ENCODE data around the gene ASAP2.

ASAP2 gene

DNA sequence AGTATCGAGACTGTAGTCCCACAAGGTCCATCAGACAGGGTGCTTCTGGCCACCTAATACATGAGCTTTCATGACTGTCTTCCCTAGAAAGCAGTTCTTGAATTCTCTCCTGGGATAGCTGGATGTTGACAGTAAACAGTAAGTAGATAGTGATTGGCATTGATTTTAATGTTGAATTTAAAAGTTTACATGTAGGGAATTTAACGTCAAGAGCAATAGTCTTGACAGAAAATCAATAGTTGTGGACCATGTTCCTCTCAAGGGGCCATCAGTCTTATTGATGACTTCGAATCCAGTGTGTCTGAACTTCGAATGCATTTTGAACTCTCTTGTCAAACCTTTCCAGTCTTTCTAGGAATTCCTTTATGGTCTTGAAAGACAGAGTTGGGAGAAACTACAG is 152.9 kb downstream of the ASAP2 start:
- DNase-seq, result no peak

DNA sequence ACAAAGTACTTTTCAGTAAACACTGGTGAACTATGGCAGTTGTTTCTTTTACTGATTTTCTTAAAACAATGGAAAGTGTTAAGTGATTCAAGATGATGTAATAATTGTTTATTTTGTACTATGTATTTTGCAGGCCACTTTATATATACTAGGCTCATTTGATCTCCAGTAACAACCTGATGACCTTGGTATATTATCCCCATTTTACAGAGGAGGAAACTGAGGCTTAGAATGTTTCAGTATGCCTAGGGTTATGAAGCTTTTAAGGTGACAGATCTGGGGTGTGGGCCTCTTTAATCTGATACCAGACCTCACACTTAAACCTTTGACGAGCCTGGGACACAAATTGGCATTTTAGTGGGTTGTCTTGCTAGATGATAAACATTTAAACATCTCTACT is 153.5 kb downstream of the ASAP2 start:
- no peak for DNase-seq

DNA sequence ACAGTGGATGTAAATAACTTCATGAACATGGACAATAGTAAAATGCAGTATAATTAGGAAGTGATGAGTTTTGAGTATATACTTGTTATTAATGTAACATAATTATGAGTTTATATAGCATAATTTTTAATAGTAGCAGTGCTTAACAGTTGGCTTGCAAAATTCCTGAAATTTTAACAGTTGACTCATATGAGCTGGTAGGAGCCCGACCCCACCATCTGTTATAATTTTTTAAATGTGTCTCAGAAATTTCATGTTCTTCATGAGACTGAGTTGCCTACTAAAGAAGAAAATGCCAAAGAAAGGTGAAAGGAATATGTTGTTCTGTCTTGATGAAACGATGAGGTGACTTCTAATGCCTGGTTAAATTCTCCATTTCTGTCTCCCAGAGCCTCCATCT is 154.1 kb downstream of the ASAP2 start:
- DNase-seq, result no peak

DNA sequence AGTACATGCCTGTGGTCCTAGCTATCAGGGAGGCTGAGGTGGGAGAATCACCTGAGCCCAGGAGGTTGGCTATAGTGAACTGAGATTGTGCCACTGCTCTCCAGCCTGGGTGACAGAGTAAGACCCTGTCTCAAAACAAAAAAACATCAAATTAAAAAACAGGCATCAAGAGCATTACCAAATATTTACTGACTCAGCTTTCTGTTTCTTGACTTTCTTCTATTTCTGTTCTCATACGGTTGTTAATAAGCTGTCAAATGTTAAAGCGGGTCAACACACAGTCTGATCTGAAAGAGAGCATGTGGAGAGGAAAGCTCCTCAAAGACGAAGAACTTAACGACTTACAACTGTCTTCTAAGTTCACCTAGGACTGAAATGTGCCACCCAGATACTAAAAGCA is 157.8 kb downstream of the ASAP2 start:
- no peak for DNase-seq

DNA sequence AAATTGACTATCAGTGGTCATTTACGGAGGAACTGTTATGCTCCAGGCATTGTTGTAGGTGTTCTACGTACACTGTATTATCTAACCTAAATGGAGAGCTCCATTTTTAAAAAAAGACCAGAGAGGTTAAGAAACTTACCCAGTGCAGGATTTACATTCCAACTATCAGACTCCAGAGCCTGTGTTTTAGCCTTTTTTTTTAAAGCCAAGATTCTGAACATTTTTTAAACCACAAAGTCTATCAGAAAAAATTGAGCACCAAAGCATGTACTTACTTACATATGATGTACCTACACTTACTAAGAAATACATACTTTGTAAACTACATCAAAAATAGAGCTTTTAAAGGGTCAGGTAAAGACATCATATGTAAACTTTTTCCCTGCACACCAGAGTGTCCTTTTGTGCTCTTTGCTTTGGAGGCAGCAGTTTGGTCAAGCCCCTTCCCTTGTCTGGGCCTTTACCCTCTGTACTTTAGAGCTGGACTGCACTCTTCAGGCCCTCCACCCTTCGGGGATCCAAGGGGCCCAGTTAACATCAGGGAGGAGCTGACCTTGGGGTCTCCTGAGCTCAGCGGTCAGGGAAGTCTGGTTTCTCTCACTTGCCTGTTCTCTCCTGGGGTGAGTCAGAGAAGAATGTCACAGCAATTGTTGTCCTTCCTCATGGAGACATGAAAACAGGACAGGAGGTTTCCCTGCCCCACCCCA is 158.3 kb downstream of the ASAP2 start:
- no peak for DNase-seq

DNA sequence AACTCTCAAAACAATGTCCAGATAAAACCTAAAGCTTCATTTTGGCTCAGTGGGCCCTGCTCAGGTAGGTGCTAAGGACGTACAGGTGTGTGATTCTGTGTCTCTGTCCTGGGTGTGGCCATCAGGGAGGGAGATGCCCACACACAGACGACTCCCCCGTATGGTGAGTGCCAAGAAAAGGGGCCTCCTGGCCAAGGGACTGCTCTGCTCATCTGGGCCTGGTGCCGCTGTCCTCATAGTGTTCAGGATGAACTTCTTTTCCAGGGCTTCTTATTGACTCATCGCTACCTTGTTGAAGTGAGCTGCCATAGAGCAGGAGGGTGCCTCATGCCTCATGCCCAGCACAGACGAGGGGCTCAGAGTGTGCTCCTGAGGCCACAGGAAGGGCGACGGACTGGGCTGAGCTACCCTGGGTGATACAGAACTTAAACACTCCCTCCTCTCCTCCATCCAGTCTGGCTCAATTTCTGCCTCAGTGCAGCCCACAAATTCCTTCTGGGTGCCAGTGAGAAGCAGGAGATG is 158.9 kb downstream of the ASAP2 start:
- DNase-seq, result no peak

DNA sequence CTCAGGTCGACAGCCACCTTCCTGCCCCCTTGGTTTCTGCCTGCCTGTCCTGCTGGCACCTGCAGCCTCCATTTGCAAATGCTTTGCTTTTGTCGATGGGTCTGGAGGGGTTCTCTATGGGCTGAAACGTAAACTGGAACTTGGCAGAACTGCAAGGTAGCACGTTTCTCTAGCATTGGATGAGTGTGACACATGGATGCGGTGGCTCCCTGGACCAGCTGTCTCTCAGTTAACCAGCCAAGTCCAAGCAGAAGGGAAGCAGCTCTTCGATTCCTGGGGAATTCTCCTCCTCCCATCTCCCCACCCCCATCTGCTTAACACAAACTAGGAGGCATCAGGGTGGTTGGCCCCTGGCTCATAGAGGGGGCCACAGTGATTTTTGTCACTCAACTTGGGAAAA is 159.4 kb downstream of the ASAP2 start:
- DNase-seq, result no peak

DNA sequence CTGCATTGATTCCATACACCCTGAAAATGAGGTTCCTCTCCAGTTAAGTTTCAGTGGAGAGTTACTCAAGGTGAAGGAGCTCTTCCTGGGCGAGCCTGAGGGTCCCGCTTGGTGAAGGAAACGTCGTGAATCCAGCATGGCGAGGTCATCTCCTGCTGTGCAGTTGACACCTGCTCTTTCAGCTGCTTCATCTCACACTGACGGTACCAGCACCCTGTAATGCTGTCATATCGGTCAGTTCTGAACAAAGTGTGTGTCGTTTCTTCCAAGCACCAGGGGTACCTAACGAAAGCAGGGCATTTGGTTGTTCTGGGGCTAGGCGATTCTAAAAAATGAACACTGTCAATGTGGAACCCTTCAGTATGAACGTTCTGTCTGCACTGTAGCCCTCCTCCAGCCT is 164.1 kb downstream of the ASAP2 start:
- peak; percentile 11 for DNase-seq

DNA sequence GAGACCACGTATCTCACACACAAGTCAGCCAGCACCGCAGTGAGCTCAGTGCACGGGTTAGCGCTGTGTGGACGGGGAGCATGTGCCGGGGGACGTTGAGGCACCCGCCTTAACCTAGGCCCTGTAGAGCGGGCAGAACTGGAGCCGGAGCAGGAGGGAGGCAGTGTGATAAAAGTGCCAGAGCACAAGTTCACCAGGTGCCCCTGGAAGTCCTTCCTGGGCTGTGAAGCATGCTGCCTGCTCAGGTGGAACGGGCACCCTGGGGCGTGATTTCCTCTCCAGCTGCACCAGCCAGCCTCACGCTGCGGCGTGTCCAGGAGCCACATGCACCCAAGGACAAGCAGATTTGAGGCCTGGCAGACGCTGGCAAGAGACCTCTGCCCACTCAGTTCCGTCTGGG is 166.4 kb downstream of the ASAP2 start:
- DNase-seq, result no peak

DNA sequence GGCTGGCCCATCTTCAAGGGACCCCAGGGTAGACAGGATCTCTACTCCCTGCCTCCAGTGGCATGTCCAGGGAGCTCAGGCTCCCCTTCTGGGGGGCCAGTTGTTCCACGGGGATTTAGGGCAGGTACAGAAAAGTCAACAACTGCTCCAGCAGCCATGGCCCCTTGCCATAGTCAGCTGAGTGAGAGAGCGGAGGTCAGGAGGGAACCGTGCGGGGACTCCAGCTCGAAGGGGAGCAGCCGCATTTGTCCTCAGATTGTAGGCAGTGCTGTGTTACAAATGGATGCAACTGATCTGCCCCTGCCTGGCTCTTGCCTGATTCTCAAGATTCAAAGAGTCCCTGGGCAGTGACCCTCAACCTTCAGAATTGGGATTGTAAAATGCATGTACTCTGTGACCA is 166.9 kb downstream of the ASAP2 start:
- no peak for DNase-seq

DNA sequence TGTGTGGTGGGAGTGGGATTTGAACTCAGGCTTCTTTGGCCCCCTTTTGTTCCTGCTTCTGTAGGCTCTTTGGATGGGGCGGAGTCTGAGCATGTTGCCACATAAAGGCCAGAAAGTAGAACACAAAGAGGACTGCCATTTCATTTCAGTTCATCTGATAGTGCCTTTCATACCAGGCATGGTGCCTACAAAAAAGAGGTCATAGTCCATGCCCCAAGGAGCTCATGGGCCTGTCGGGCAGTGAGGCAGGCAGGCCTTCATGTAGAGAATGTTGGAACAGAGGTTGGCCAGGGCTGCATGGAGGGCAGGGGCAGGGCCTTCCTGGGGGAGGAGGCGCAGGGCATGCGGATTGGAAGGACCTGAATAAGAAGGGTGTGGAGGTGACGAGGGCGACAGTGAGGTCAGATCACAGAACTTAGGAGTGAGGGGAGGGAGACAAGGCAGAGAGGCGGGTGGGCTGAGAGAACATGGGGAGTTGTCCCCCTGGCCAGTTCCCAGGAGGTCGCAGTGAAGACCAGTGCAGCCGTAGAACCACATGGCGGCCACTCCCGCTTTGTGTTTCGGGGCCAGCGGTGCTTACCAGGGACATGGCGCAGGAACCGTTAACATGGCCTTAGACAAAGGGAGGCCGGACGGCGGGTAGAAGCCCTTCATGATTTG is 167.6 kb downstream of the ASAP2 start:
- no peak for DNase-seq

DNA sequence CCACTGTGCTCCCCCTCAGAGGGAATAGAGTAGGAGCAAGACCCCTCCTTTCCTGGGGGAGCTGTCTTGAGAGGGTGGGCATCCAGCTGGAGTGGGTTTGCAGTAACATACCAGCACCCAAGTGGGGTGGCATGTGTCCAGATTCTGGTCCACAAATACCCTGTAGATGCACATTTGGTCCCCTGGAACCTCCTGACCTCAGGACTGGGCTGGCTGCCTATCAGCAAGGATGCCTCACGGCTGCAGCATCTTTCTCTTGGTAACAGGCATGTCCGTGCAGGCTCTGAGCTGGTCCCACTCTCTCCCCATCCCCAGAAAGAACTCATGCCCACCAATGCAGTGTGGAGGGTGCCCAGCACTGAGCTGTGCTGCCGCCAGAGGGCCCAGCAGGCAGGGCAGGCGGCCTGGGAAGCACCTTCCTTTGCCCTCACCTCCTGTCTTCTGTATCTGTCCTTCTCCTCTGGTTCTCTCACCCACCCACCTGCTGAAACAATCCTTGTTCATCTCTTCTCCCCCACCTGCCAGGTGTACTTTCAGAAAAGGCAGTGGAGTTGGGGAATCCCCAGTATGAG is 169.3 kb downstream of the ASAP2 start:
- DNase-seq, result no peak

DNA sequence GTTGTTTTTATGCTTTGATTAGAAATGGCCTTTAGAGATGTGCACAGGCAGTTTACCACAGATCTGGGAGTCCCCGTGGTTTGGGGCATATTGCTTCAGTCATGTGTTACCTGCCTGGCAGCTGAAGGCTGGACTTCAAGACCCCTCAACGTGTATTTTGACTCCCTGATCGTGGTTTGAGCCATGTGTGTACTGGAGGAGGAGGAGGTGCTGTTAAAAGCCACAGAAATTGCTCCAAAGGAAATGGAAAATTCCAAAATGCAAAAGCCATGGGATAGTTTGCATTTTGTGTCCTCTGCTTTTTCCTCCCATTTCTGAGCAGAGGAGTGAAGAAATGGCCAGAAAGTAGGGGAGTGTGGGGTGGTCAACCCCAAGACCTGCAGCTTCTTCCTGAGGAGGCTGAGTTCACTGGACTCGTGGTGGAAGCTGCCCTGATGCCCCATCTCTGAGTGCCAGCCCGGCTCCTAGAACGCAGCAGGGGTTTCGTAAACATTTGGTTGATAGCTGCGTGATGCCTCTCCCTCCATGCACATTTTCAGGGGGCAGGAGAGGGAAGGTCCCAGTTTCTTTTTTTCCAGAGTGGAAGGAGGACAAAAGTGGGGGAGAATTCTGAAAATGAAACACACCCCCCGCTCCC is 171.0 kb downstream of the ASAP2 start:
- DNase-seq, result no peak

DNA sequence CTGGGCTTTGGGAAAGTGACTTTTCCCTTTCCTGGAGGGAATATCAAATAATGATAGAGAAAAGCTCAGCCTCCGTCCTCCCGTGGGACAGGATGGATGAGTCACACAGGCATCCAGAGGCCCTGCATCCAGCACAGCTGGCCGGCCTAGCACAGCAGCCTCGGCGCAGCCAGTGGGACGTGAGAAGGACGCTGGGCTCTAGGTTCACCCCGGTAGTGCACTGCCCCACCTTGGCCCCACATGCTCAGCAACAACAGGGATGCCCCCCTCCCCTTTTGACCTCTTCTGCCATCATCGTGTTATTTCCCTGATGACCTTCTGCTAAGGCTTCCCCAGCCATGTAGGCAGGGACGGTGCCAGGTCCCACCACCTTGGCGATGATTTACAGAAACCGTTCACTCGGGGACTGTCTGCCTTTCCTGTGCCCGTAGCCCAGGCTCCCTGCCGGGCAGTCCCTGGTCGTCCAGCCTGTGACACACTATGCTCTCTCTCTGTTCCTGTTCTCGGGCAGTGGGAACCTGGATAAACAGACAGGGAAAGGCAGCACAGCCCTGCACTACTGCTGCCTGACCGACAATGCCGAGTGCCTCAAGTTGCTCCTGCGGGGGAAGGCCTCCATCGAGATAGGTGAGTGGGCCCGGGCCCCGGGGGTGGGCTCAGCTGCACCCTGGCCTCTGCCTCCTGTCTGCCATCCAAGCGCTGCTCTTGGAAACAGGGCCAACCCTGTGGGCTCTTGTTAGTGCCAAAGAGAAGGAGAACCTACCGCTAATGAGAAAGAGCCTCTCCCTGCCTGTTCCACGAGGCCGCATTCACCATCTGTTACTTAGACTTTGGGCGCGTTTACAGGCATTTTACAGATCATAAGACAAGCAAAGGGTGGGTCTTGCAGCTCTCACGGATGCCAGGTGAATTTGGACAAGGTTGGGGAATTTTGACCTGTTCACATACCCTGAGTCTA is 172.1 kb downstream of the ASAP2 start:
- no peak for DNase-seq

DNA sequence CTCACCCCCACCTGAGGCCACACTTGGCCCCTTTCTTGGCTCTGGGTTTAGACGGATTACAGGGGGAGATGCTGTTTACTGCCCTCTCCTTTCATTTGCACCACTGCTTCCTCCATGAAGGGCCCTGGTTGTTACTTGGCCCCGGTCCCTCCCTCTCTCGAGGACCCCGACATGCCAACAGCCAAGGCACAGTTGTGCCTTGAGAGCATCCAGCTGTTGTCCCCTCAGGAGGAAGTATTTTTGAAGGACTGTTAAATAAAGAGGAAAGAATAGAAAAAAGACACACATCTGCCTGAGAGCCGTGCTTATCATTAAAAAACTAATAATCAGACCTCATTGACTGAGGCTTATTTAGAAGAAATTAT is 172.8 kb downstream of the ASAP2 start:
- DNase-seq, result no peak

DNA sequence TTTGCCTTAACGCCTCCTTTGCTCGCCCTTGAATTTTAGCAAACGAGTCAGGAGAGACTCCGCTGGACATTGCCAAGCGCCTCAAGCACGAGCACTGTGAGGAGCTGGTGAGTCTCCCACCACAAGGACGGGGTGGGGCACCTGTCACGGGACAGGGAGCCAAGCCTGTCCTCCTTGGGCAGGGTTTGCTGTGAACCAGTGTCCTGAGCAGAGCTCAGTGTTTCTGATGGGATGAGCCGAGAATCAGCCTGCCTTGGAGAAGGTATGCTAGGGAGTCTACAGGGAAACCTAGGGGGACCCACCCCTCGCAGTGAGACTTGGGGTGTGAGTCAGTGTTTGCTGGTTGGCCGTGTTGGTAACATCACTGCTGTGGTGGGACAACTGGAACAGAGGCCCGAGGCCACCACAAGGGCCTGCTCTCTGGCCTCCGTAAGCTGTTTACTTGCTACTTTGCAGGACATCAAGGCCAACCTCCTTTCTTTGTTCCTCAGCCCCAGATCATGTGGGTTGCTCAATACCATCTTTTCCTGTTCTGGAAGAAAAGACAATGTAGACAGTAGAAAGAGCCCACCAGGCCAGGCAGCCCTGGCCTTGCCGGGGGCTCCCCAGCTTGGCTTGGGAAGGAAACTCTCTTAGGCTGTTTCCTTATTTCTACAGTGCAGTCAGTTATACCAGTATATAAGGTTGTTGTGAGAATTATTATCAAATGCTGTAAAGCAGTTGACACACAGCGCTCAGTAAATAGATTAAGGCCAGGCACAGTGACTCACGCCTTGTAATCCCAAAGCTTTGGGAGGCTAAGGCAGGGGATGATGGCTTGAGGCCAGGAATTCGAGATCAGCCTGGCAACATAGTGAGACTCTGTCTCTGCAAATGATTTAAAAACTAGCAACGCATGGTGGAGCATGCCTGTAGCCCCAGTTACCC is 174.4 kb downstream of the ASAP2 start:
- DNase-seq, result no peak

DNA sequence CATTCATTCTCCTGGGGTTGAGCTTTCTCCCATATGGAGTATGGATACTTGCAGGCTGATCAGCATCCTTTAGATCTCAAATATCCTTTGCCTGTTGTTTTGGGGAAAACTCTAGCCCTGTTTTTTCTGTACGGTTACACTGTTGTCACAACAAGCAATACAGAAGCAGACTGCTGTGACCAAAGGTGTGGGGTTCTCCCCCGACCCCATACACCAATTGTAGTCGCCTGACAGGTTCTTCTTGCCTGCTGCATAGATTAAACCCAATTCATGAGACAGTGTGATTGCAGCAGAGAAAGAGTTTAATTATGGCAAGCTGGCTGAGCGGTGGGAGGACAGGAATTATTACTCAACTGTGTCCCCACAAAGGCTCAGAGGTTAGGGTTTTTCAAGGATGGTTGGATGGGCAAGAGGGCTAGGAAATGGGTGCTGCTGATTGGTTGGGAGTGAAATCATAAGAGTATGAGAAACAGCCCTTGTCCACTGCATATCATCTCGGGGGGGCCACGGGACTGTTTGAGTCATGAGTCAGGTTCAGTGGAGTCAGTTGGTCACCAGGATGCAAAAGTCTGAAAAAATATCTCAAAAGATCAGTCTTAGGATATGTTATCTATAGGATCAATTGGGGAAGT is 176.1 kb downstream of the ASAP2 start:
- DNase-seq, result no peak

DNA sequence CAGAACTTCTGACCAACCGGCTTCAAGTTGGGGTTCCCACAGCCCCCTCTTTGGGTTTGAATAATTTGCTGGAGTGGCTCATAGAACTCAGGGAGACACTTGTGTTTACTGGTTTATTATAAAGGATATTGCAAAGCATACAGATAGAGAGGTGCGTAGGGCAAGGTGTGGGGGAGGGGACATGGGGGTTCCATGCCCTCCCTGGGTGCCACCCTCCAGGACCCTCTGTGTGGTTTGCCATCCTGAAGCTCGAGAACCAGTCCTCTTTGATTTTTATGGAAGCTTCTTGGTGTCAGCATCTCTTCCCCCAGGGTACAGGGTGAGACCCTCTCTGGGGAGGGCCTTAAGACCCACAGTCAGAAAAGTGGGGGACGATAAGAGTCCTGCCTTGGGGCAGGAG is 177.9 kb downstream of the ASAP2 start:
- no peak for DNase-seq

DNA sequence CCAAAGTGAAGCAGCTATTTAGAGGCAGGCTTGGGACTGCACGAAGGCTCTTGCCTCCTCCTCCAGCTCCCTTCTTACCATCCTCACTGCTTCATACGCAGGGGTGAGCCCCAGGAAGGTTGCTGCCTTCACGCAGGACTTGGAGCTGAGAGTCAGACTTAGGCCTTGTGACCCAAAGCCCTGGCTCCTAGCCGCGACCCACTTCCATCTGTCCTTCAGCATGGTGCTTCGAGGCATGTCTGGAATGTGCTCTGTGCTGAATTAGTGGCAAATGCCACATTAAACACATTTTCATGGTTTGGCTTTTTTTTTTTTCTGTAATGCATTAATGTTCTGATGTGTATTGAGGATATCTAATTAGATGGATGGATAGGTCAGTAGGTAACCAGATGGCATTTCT is 179.2 kb downstream of the ASAP2 start:
- DNase-seq, result no peak

DNA sequence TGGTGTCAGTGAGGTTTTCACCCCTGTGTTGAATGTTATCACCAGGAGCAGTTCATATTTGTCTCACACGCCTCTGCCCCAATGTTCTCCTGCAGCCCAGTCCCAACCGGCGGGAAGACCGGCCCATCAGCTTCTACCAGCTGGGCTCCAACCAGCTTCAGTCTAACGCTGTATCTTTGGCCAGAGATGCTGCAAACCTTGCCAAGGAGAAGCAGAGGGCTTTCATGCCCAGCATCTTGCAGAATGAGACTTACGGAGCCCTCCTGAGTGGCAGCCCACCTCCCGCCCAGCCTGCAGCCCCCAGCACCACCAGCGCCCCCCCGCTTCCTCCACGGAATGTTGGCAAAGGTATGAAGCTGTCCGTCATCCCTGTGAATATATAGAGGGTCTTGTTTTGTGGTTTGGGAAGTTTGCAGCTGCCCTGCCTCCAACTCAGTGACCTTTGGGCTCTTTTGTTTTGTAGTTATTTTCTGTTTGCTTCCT is 181.6 kb downstream of the ASAP2 start:
- no peak for DNase-seq
